HEK293 (cell line): ENCODE measurements around the gene TBC1D8.
A peak's percentile ranks its signal among the peaks of the same experiment; 100 is the strongest.

ENCODE experiments used
- ATF2 ChIP-seq: fragments of 450-650 bp; formaldehyde crosslinking; IDR thresholded peaks from 2 replicates; pipeline ENCODE4 v1.5.1; 2016; ENCODE audit warnings: missing biosample characterization, missing genetic modification characterization, low read depth
- BCL11B ChIP-seq: fragments of 450-650 bp; formaldehyde crosslinking; IDR thresholded peaks from 2 replicates; pipeline ENCODE4 v1.5.1; 2016; ENCODE audit warnings: low read depth, missing biosample characterization, missing genetic modification characterization
- CTCF ChIP-seq: fragments of 450-650 bp; formaldehyde crosslinking; IDR thresholded peaks from 2 replicates; pipeline ENCODE4 v1.5.1; 2016; ENCODE audit warnings: missing biosample characterization, missing genetic modification characterization
- HOXD13 ChIP-seq: sonication (generic); formaldehyde crosslinking; IDR thresholded peaks from 2 replicates; pipeline ENCODE4 v1.8.0; 2022; ENCODE audit warnings: missing genetic modification reagents, borderline replicate concordance
- KLF1 ChIP-seq: fragments of 450-650 bp; formaldehyde crosslinking; IDR thresholded peaks from 2 replicates; pipeline ENCODE4 v1.5.1; 2016; ENCODE audit warnings: missing biosample characterization, missing genetic modification characterization
- KLF16 ChIP-seq: fragments of 450-650 bp; formaldehyde crosslinking; IDR thresholded peaks from 2 replicates; pipeline ENCODE4 v1.5.1; 2017; ENCODE audit warnings: missing biosample characterization, missing genetic modification characterization
- MYNN ChIP-seq: fragments of 450-650 bp; formaldehyde crosslinking; IDR thresholded peaks from 2 replicates; pipeline ENCODE4 v1.5.1; 2016; ENCODE audit warnings: missing biosample characterization, missing genetic modification characterization, borderline replicate concordance
- MZF1 ChIP-seq: fragments of 450-650 bp; formaldehyde crosslinking; IDR thresholded peaks from 2 replicates; pipeline ENCODE4 v1.5.1; 2017; ENCODE audit warnings: missing biosample characterization, missing genetic modification characterization, borderline replicate concordance
- REPIN1 ChIP-seq: fragments of 450-650 bp; formaldehyde crosslinking; IDR thresholded peaks from 2 replicates; pipeline ENCODE4 v1.5.1; 2017; ENCODE audit warnings: missing biosample characterization, missing genetic modification characterization, low read depth
- SCRT2 ChIP-seq: fragments of 450-650 bp; formaldehyde crosslinking; IDR thresholded peaks from 2 replicates; pipeline ENCODE4 v1.5.1; 2016; ENCODE audit warnings: missing biosample characterization, missing genetic modification characterization
- SP3 ChIP-seq: fragments of 450-650 bp; formaldehyde crosslinking; IDR thresholded peaks from 2 replicates; pipeline ENCODE4 v1.5.1; 2016; ENCODE audit warnings: missing biosample characterization, missing genetic modification characterization
- TCF7L2 ChIP-seq: IDR thresholded peaks from 2 replicates; pipeline ENCODE4 v1.6.1; 2011; ENCODE audit warnings: low read depth, mild to moderate bottlenecking, inconsistent platforms, low read length, moderate library complexity, borderline replicate concordance
- YY2 ChIP-seq: fragments of 450-650 bp; formaldehyde crosslinking; IDR thresholded peaks from 2 replicates; pipeline ENCODE4 v1.5.1; 2016; ENCODE audit warnings: missing biosample characterization, missing genetic modification characterization
- ZBTB7A ChIP-seq: fragments of 450-650 bp; formaldehyde crosslinking; IDR thresholded peaks from 2 replicates; pipeline ENCODE4 v1.5.1; 2016; ENCODE audit warnings: low read depth, missing biosample characterization, missing genetic modification characterization
- ZNF133 ChIP-seq: fragments of 450-650 bp; formaldehyde crosslinking; IDR thresholded peaks from 2 replicates; pipeline ENCODE4 v1.5.1; 2016; ENCODE audit warnings: missing biosample characterization, missing genetic modification characterization
- ZNF146 ChIP-seq: fragments of 450-650 bp; formaldehyde crosslinking; IDR thresholded peaks from 2 replicates; pipeline ENCODE4 v1.5.1; 2016; ENCODE audit warnings: missing biosample characterization, missing genetic modification characterization
- ZNF19 ChIP-seq: fragments of 450-650 bp; formaldehyde crosslinking; IDR thresholded peaks from 2 replicates; pipeline ENCODE4; 2016; ENCODE audit warnings: missing biosample characterization, missing genetic modification characterization, low read depth
- ZNF239 ChIP-seq: fragments of 450-650 bp; formaldehyde crosslinking; IDR thresholded peaks from 2 replicates; pipeline ENCODE4 v1.5.1; 2016; ENCODE audit warnings: missing biosample characterization, missing genetic modification characterization
- ZNF24 ChIP-seq: fragments of 450-650 bp; formaldehyde crosslinking; IDR thresholded peaks from 2 replicates; pipeline ENCODE4 v1.5.1; 2016; ENCODE audit warnings: missing biosample characterization, missing genetic modification characterization
- ZNF324 ChIP-seq: fragments of 450-650 bp; formaldehyde crosslinking; IDR thresholded peaks from 2 replicates; pipeline ENCODE4 v1.5.1; 2016; ENCODE audit warnings: missing biosample characterization, missing genetic modification characterization
- ZNF391 ChIP-seq: fragments of 450-650 bp; formaldehyde crosslinking; IDR thresholded peaks from 2 replicates; pipeline ENCODE4 v1.5.1; 2016; ENCODE audit warnings: low read depth, missing biosample characterization, missing genetic modification characterization, borderline replicate concordance
- ZNF416 ChIP-seq: fragments of 450-650 bp; formaldehyde crosslinking; IDR thresholded peaks from 2 replicates; pipeline ENCODE4 v1.5.1; 2016; ENCODE audit warnings: missing biosample characterization, missing genetic modification characterization
- ZNF423 ChIP-seq: fragments of 450-650 bp; formaldehyde crosslinking; IDR thresholded peaks from 2 replicates; pipeline ENCODE4 v1.5.1; 2016; ENCODE audit warnings: missing biosample characterization, missing genetic modification characterization
- ZNF488 ChIP-seq: fragments of 450-650 bp; formaldehyde crosslinking; IDR thresholded peaks from 2 replicates; pipeline ENCODE4 v1.5.1; 2016; ENCODE audit warnings: missing biosample characterization, missing genetic modification characterization
- ZNF514 ChIP-seq: fragments of 450-650 bp; formaldehyde crosslinking; IDR thresholded peaks from 2 replicates; pipeline ENCODE4 v1.5.1; 2016; ENCODE audit warnings: missing biosample characterization, missing genetic modification characterization
- ZNF561 ChIP-seq: fragments of 450-650 bp; IDR thresholded peaks from 2 replicates; pipeline ENCODE4 v1.5.1; 2018; ENCODE audit warnings: missing biosample characterization, missing genetic modification characterization, borderline replicate concordance
- ZNF580 ChIP-seq: fragments of 450-650 bp; formaldehyde crosslinking; IDR thresholded peaks from 2 replicates; pipeline ENCODE4 v1.5.1; 2016; ENCODE audit warnings: missing biosample characterization, missing genetic modification characterization
- ZNF596 ChIP-seq: fragments of 450-650 bp; IDR thresholded peaks from 2 replicates; pipeline ENCODE4 v1.5.0; 2018; ENCODE audit warnings: missing biosample characterization, mild to moderate bottlenecking, missing genetic modification characterization, moderate library complexity
- ZNF621 ChIP-seq: fragments of 450-650 bp; formaldehyde crosslinking; IDR thresholded peaks from 2 replicates; pipeline ENCODE4 v1.5.1; 2017; ENCODE audit warnings: missing biosample characterization, missing genetic modification characterization
- ZNF624 ChIP-seq: fragments of 450-650 bp; formaldehyde crosslinking; IDR thresholded peaks from 2 replicates; pipeline ENCODE4 v1.5.1; 2017; ENCODE audit warnings: missing biosample characterization, missing genetic modification characterization
- ZNF626 ChIP-seq: fragments of 450-650 bp; sonication (Bioruptor Pico); formaldehyde crosslinking; IDR thresholded peaks from 2 replicates; pipeline ENCODE4 v1.5.1; 2018; ENCODE audit warnings: missing biosample characterization, missing genetic modification characterization, inconsistent platforms
- ZNF645 ChIP-seq: fragments of 450-650 bp; formaldehyde crosslinking; IDR thresholded peaks from 2 replicates; pipeline ENCODE4; 2016; ENCODE audit warnings: missing biosample characterization, missing genetic modification characterization
- ZNF670 ChIP-seq: fragments of 450-650 bp; formaldehyde crosslinking; IDR thresholded peaks from 2 replicates; pipeline ENCODE4 v1.5.1; 2016; ENCODE audit warnings: missing biosample characterization, missing genetic modification characterization, low read depth
- ZNF677 ChIP-seq: fragments of 450-650 bp; IDR thresholded peaks from 2 replicates; pipeline ENCODE4 v1.5.0; 2018; ENCODE audit warnings: missing biosample characterization, mild to moderate bottlenecking, missing genetic modification characterization, moderate library complexity
- ZNF768 ChIP-seq: fragments of 450-650 bp; formaldehyde crosslinking; IDR thresholded peaks from 2 replicates; pipeline ENCODE4 v1.5.1; 2018; ENCODE audit warnings: missing biosample characterization, mild to moderate bottlenecking, missing genetic modification characterization
- ZNF777 ChIP-seq: fragments of 450-650 bp; formaldehyde crosslinking; IDR thresholded peaks from 2 replicates; pipeline ENCODE4 v1.5.1; 2017; ENCODE audit warnings: missing biosample characterization, missing genetic modification characterization, borderline replicate concordance
- ZNF792 ChIP-seq: fragments of 450-650 bp; formaldehyde crosslinking; IDR thresholded peaks from 2 replicates; pipeline ENCODE4 v1.5.1; 2016; ENCODE audit warnings: missing biosample characterization, missing genetic modification characterization

Gene TBC1D8

GRCh38 chr2:101001691-101002561 lies 149.3 kb downstream of the TBC1D8 start, which contains the start of gene RPL31 (continued):
- TF ChIP-seq ZNF645 (tag by site-specific recombination) (no peak), ZNF677 (tag by site-specific recombination) (no peak), ZNF239 (tag by site-specific recombination) (no peak), KLF16 (tag by site-specific recombination) (peak; percentile 75), ZNF621 (tag by site-specific recombination) (no peak), ZNF670 (tag by site-specific recombination) (no peak), MZF1 (tag by site-specific recombination) (no peak), ATF2 (tag by site-specific recombination) (peak; percentile 39; the same call in 1 of the 2 replicates), ZNF416 (tag by site-specific recombination) (no peak), KLF1 (tag by site-specific recombination) (0 out of 2 replicates have a peak, but pooled peaks have one; percentile 15), ZNF596 (no peak), ZNF624 (tag by site-specific recombination) (no peak), TCF7L2 (no peak), HOXD13 (CRISPR knock-in tag) (no peak; the same call in 1 of the 2 replicates), ZNF133 (no peak), ZBTB7A (tag by site-specific recombination) (no peak), REPIN1 (no peak), BCL11B (tag by site-specific recombination) (no peak), ZNF768 (no peak), ZNF777 (tag by site-specific recombination) (no peak), ZNF324 (tag by site-specific recombination) (no peak), ZNF423 (no peak), ZNF19 (no peak), YY2 (tag by site-specific recombination) (no peak), CTCF (tag by site-specific recombination) (no peak), ZNF561 (tag by site-specific recombination) (peak; percentile 36; the same call in 1 of the 2 replicates), ZNF488 (tag by site-specific recombination) (no peak), ZNF792 (no peak), SCRT2 (tag by site-specific recombination) (no peak), ZNF391 (tag by site-specific recombination) (no peak; the same call in 1 of the 2 replicates), ZNF580 (tag by site-specific recombination) (no peak), ZNF626 (tag by site-specific recombination) (no peak), SP3 (peak; percentile 84), ZNF146 (no peak), ZNF514 (tag by site-specific recombination) (no peak), MYNN (tag by site-specific recombination) (no peak), ZNF24 (peak; percentile 59; the same call in 1 of the 2 replicates)
